GM10266 (cell line): ENCODE data around the gene CEP128.

Experiments used
- DNase-seq: peaks from one replicate; pipeline ENCODE4 v3.0.0; 2012; ENCODE audit errors: extremely low spot score
- CTCF ChIP-seq: IDR thresholded peaks from 2 replicates; pipeline ENCODE4 v1.5.1; 2012; ENCODE audit warnings: mild to moderate bottlenecking, low read depth; ENCODE audit not compliant: control insufficient read depth, insufficient read depth; ENCODE audit errors: missing control alignments

CEP128 gene

GRCh38 chr14:80981156-80981555 is 39.6 kb upstream of the CEP128 start:
- TF ChIP-seq CTCF, result no peak
- DNase-seq, result no peak

GRCh38 chr14:80979951-80980350 is 38.4 kb upstream of the CEP128 start:
- no peak for TF ChIP-seq CTCF
- no peak for DNase-seq

GRCh38 chr14:80978403-80978802 is 36.9 kb upstream of the CEP128 start:
- TF ChIP-seq CTCF, result no peak
- no peak for DNase-seq

- TF ChIP-seq CTCF, result no peak
- DNase-seq, result no peak
Measured at GRCh38 chr14:80977221-80977620, 35.7 kb upstream of the CEP128 start.

- no peak for TF ChIP-seq CTCF
- DNase-seq, result no peak
Measured at GRCh38 chr14:80974679-80975078, 33.1 kb upstream of the CEP128 start.

- DNase-seq, result no peak
- no peak for TF ChIP-seq CTCF
Measured at GRCh38 chr14:80973931-80974641, 32.5 kb upstream of the CEP128 start.

- no peak for DNase-seq
- no peak for TF ChIP-seq CTCF
Measured at GRCh38 chr14:80965037-80965436, 23.5 kb upstream of the CEP128 start.
